Cardiac fibroblast (primary cell): Measurements from ENCODE around the gene MTMR3.

Source experiments
- DNase-seq, 2 donors: peaks; one replicate each; pipeline versions ENCODE4 v3.0.0 to v3.0.0-alpha.2; 2010; ENCODE audit warnings: low read depth in 2 of 2
- H3K4me3 ChIP-seq, 2 donors: replicated peaks in 1 of 2; 1 replicate in 1 of 2; 2 replicates in 1 of 2; pipeline ENCODE4 v1.5.1; 2011; ENCODE audit warnings: low read depth in 2 of 2, low read length in 2 of 2, mild to moderate bottlenecking in 2 of 2, moderate library complexity in 1 of 2
- TF ChIP-seq, protein P1 (sequence below): IDR thresholded peaks from one replicate; pipeline ENCODE4 v1.5.1; 2011; ENCODE audit warnings: low read depth, mild to moderate bottlenecking, low read length, inconsistent platforms

The MTMR3 gene

DNA sequence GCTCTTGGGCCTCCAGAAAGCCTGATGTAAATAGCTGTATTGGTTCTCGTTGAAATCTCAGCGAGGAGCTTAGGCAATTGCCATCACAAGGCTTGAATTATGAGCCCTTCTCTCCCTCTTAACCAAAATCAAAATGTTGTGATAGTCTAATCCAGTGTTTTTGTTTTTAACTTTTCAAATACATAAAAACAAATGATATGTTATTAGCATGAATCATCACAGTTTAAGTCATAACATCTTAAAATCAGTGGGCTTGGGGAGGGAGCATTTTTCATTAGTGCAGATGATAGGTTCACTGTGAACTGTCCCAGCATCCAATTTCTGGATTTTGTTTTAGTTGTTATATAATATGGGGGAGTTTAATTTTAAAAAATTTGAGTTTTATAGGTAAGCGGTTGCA lies 148.4 kb downstream of the MTMR3 start:
- no peak for DNase-seq
- TF ChIP-seq, protein P1, sequence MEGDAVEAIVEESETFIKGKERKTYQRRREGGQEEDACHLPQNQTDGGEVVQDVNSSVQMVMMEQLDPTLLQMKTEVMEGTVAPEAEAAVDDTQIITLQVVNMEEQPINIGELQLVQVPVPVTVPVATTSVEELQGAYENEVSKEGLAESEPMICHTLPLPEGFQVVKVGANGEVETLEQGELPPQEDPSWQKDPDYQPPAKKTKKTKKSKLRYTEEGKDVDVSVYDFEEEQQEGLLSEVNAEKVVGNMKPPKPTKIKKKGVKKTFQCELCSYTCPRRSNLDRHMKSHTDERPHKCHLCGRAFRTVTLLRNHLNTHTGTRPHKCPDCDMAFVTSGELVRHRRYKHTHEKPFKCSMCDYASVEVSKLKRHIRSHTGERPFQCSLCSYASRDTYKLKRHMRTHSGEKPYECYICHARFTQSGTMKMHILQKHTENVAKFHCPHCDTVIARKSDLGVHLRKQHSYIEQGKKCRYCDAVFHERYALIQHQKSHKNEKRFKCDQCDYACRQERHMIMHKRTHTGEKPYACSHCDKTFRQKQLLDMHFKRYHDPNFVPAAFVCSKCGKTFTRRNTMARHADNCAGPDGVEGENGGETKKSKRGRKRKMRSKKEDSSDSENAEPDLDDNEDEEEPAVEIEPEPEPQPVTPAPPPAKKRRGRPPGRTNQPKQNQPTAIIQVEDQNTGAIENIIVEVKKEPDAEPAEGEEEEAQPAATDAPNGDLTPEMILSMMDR = no peak
- no peak overlapping the region for H3K4me3 ChIP-seq

DNA sequence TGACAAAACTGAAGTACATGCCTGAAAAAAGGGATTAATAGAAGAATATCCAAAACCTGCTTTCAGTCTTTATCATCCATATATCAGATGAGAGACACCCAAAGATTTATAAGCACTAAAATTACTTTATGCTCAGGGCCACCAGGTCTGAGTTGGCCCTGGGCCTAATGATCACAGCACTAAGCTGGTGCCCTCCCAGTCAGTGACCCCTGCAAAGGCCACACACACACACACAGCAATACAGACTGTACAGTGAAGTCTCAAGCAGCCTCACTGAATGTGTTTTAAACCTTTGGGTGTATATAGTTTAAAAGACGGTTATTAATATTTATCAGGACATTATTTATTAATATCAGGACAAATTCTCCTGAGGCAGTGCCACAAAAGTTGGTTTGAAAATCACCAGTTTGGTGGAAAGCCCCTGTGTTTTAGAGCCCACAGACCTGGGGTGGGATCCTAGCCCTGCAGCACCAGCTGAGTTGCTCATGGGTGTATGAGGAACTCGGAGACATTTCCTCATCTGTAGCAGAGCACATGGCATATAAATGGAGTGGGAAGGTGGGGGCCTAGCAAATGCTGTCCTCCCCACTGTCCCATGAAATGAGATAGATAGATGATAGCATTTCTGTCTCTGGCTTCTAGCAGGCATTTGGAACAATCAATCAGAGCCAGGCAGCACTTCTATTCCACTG lies 148.9 kb downstream of the MTMR3 start:
- no peak for DNase-seq
- TF ChIP-seq, protein P1 = no peak
- H3K4me3 ChIP-seq = no peak overlapping the region

DNA sequence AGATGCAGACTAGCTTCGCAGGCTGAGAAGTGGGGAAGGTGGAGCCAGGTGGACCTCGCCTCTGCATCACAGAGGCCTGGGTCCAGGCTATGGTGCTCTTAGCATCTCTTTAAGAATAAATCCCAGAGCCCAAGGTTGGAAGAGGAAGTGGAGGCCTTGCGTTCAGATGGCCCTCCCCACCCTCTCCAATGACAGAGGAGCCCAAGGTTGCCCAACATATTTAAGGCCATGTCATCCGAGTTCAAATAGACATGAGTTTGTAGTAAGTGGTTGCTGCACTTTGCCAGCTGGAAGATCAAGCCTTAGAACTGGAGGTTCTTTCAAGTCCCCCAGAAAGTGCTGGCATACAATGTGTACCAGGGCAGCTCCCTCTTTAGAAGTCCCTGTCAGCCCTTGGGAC lies 150.2 kb downstream of the MTMR3 start:
- no peak overlapping the region for H3K4me3 ChIP-seq
- TF ChIP-seq, protein P1 = no peak
- no peak for DNase-seq

DNA sequence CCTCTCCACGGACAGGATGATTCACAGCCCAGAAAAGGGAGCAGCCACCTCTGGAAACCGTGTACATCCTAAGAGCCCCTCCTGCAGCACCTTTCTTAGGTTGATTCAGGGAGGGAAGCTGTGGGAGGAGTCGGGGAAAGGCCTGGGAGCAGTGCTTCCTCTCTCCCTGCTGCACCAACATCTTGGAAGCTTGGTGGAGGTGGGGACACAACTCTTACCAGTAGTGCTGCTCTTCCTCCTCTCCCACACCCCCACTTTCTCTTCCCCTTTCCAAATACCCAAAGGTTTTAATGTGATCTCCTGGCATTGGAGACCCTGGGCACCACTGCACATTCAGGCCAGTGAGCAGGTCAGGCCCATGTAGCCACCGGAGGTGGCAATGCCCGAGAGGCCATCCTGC lies 150.9 kb downstream of the MTMR3 start:
- no peak overlapping the region for H3K4me3 ChIP-seq
- DNase-seq = no peak
- TF ChIP-seq, protein P1 = no peak

DNA sequence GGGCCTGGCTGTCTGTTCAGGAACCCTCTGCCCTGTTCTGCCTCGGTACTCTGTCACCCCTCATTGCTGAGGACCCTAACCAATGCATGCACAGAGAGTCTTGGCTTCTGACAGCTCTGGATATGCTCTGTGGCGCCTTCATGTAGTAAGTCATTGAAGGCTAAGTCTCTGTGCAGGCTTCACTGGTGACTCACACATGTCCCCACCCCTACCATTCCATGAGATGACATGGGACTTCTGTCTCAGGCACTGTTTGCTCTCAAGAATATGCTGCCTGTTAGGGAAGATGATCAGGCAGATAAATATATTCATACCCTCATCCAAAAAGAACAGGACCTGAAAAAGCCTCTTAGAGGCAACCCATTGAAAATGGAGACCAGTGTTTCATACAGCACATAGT lies 153.7 kb downstream of the MTMR3 start:
- H3K4me3 ChIP-seq = no peak overlapping the region
- TF ChIP-seq, protein P1 = no peak
- peak in 1 of 2 donors; percentile 40 for DNase-seq

DNA sequence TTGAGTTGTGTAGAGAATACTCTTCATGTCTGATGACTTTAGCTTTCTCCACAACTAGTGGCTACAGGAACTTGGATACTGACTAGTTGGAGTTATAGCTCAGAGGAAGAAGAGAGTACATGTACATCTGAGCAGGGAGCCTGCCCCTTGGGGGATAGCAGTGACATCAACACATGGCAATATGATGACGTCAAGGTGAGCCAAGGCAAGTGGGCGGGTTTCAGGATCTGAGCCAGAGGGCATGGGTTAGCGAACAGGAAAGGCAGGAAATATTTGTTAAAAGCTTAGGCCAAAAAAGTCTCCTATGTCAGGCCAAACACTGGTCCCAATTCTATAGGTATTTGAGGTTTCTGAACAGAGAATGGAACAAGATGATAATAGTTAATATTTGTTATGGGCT lies 155.2 kb downstream of the MTMR3 start:
- TF ChIP-seq, protein P1 = no peak
- peak; percentile 90 to 93 for DNase-seq
- H3K4me3 ChIP-seq = no peak overlapping the region
